Osteoblast (primary cell): ENCODE data around the gene SLC9A2. TPM values are rescaled to one million over a fixed set of nuclear protein-coding genes. Genes with fewer than 3 reads are reported as not detected.

Experiments used
- DNase-seq: peaks from one replicate; pipeline ENCODE4 v3.0.0; 2011; ENCODE audit warnings: low spot score, mixed read lengths; ENCODE audit not compliant: insufficient read length; ENCODE audit errors: missing footprints
- H2AFZ ChIP-seq: 2 replicates; pipeline ENCODE4 v1.6.0; 2011; ENCODE audit warnings: mild to moderate bottlenecking, low read length
- H3K27ac ChIP-seq: 2 replicates; pipeline ENCODE4 v1.5.1; 2011; ENCODE audit warnings: mild to moderate bottlenecking, low read depth, low read length, moderate library complexity
- H3K27me3 ChIP-seq: 2 replicates; pipeline ENCODE4 v1.6.0; 2012; ENCODE audit warnings: mild to moderate bottlenecking, control low read depth, inconsistent platforms, low read length, moderate library complexity; ENCODE audit not compliant: insufficient read depth
- H3K36me3 ChIP-seq: 2 replicates; pipeline ENCODE4 v1.5.1; 2011; ENCODE audit warnings: mild to moderate bottlenecking, low read length, control low read depth, moderate library complexity; ENCODE audit not compliant: insufficient read depth
- H3K4me1 ChIP-seq: 2 replicates; pipeline ENCODE4 v1.5.1; 2011; ENCODE audit warnings: mild to moderate bottlenecking, low read length, control low read depth, moderate library complexity; ENCODE audit not compliant: insufficient read depth
- H3K4me2 ChIP-seq: 2 replicates; pipeline ENCODE4 v1.6.0; 2011; ENCODE audit warnings: mild to moderate bottlenecking, low read length; ENCODE audit not compliant: insufficient read depth
- H3K4me3 ChIP-seq: fragments of 200-600 bp; sonication (generic); 3 replicates; pipeline ENCODE4 v1.5.1; 2012; ENCODE audit warnings: mild to moderate bottlenecking, low read length, inconsistent platforms; ENCODE audit not compliant: insufficient read depth
- H3K79me2 ChIP-seq: 2 replicates; pipeline ENCODE4 v1.6.0; 2012; ENCODE audit warnings: mild to moderate bottlenecking, low read length, control low read depth, inconsistent platforms; ENCODE audit not compliant: insufficient read depth
- H3K9me3 ChIP-seq: 2 replicates; pipeline ENCODE4 v1.5.1; 2011; ENCODE audit warnings: low read depth, low read length, control low read depth
- H4K20me1 ChIP-seq: 2 replicates; pipeline ENCODE4 v1.6.0; 2012; ENCODE audit warnings: mild to moderate bottlenecking, low read length, control low read depth; ENCODE audit not compliant: insufficient read depth
- total RNA-seq: library from RNA; depleted of rRNA; stranded (reverse); fragments of >200 nt; gene quantifications from 2 replicates; pipeline ENCODE4 v1.2.3, GENCODE V29; 2012
- TF ChIP-seq, protein P1 (sequence below): IDR thresholded peaks from 2 replicates; pipeline ENCODE4 v1.5.1; 2011; ENCODE audit warnings: mild to moderate bottlenecking, low read depth, low read length, moderate library complexity; ENCODE audit errors: extremely low read depth

SLC9A2 gene
- total RNA-seq, 1 donor, result under 0.01 TPM

- Histone ChIP-seq H3K4me3 (no peak overlapping the region), H3K79me2 (no peaks in the 10 kb centered on the region), H3K4me1 (no peaks in the 10 kb centered on the region), H4K20me1 (no peaks in the 10 kb centered on the region), H3K9me3 (no peaks in the 10 kb centered on the region), H3K4me2 (no peak overlapping the region), H3K27me3 (no peaks in the 10 kb centered on the region), H2AFZ (no peak overlapping the region), H3K36me3 (no peaks in the 10 kb centered on the region), H3K27ac (no peak overlapping the region)
- TF ChIP-seq, protein P1, sequence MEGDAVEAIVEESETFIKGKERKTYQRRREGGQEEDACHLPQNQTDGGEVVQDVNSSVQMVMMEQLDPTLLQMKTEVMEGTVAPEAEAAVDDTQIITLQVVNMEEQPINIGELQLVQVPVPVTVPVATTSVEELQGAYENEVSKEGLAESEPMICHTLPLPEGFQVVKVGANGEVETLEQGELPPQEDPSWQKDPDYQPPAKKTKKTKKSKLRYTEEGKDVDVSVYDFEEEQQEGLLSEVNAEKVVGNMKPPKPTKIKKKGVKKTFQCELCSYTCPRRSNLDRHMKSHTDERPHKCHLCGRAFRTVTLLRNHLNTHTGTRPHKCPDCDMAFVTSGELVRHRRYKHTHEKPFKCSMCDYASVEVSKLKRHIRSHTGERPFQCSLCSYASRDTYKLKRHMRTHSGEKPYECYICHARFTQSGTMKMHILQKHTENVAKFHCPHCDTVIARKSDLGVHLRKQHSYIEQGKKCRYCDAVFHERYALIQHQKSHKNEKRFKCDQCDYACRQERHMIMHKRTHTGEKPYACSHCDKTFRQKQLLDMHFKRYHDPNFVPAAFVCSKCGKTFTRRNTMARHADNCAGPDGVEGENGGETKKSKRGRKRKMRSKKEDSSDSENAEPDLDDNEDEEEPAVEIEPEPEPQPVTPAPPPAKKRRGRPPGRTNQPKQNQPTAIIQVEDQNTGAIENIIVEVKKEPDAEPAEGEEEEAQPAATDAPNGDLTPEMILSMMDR, result no peak
- no peak for DNase-seq
Measured at GRCh38 chr2:102582845-102583244, 36.5 kb upstream of the SLC9A2 start.

DNA sequence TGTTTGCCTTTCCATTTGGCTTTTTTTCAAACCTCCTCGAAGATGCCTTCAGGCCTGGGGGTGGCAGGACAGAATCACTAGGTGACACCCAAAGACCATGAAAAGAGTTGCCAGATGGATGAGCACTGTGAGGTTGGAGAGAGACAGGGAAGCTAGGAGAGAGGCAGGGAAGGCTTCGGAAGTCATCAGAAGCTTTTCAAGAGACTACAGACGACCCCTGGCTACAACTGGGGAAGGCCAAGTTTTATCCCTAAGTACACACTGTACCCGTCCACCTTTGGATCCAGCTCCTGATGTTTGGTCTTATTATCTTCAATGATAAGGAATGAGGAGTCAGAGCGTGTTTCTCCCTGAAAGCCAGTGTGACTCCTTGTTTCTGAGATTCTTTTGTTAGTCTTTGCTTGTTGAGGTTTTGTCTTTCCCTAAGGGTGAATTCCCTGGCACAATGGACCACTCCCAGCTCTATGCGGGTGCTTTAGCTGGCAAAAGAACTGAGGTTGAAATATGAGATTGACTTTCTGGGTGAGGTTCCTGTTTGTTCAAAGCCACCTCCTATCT is 33.4 kb upstream of the SLC9A2 start:
- Histone ChIP-seq H2AFZ (no peak overlapping the region), H3K9me3 (no peaks in the 10 kb centered on the region), H3K4me2 (no peak overlapping the region), H3K4me1 (no peaks in the 10 kb centered on the region), H3K36me3 (no peaks in the 10 kb centered on the region), H3K27me3 (no peaks in the 10 kb centered on the region), H3K79me2 (no peaks in the 10 kb centered on the region), H3K27ac (no peak overlapping the region), H3K4me3 (no peak overlapping the region), H4K20me1 (no peaks in the 10 kb centered on the region)
- TF ChIP-seq, protein P1, result no peak
- DNase-seq, result no peak

GRCh38 chr2:102588213-102588939 is 31.0 kb upstream of the SLC9A2 start:
- no peaks in the 10 kb centered on the region for H3K9me3 ChIP-seq

DNA sequence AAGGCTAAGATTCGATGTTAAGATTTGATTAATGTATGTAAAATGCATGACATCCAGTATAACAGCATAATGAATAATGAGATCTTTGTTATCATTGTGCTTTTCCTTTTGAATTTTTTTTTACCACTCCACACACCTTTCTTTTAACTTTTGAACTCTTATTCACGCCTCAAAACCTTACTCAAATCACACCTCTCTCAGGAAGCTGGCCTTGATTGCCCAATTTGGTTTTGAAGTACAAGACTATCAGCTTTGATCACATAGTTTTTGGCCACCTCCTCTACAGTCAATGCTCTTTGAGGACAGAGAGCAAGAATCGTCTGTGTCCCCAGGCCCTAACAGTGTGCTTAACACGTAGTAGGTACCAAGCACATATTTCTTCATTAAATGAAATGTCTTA is 29.9 kb upstream of the SLC9A2 start:
- H3K4me1 ChIP-seq, result no peaks in the 10 kb centered on the region
- H3K9me3 ChIP-seq, result no peaks in the 10 kb centered on the region
- H3K79me2 ChIP-seq, result no peaks in the 10 kb centered on the region
- H3K27ac ChIP-seq, result no peak overlapping the region
- no peak overlapping the region for H3K4me2 ChIP-seq
- no peak overlapping the region for H3K4me3 ChIP-seq
- no peaks in the 10 kb centered on the region for H4K20me1 ChIP-seq
- H3K36me3 ChIP-seq, result no peaks in the 10 kb centered on the region
- H3K27me3 ChIP-seq, result no peaks in the 10 kb centered on the region
- DNase-seq, result no peak
- H2AFZ ChIP-seq, result no peak overlapping the region
- TF ChIP-seq, protein P1, result no peak

More at GRCh38 chr2:102588213-102588939, 31.0 kb upstream of the SLC9A2 start:
- Histone ChIP-seq H3K4me2 (no peak overlapping the region), H3K4me3 (no peak overlapping the region), H3K27me3 (no peaks in the 10 kb centered on the region), H2AFZ (no peak overlapping the region), H3K4me1 (no peaks in the 10 kb centered on the region), H3K79me2 (no peaks in the 10 kb centered on the region), H3K36me3 (no peaks in the 10 kb centered on the region), H3K27ac (no peak overlapping the region), H4K20me1 (no peaks in the 10 kb centered on the region)
- no peak for DNase-seq
- TF ChIP-seq, protein P1, result no peak
